HCT116 (cell line): Measurements from ENCODE around the gene APOBEC3B.

Source experiments
- CEBPB ChIP-seq: IDR thresholded peaks from 2 replicates; pipeline ENCODE4 v1.6.1; 2012; ENCODE audit warnings: low read depth
- EZH2 ChIP-seq: fragments of 200-600 bp; sonication (generic); IDR thresholded peaks from 2 replicates; pipeline ENCODE4 v1.6.1; 2017; ENCODE audit warnings: antibody characterized with exemption, mixed run types
- JUND ChIP-seq: IDR thresholded peaks from 2 replicates; pipeline ENCODE4 v1.6.1; 2012
- POLR2A ChIP-seq: IDR thresholded peaks from 2 replicates; pipeline ENCODE4 v1.7.0; 2011; ENCODE audit warnings: borderline replicate concordance; ENCODE audit not compliant: insufficient read depth, insufficient read length; ENCODE audit errors: extremely low read depth
- POLR2AphosphoS5 ChIP-seq: IDR thresholded peaks from 2 replicates; pipeline ENCODE4 v1.6.1; 2011; ENCODE audit warnings: mild to moderate bottlenecking, low read depth, low read length, moderate library complexity
- TF ChIP-seq, protein P1 (sequence below), 3 experiments: fragments of 200-600 bp in 1 of 3; sonication (generic) in 1 of 3; IDR thresholded peaks in 2 of 3; conservative IDR thresholded peaks in 1 of 3; 2 replicates each; pipeline ENCODE4 v1.5.1; 2012 to 2017; ENCODE audit warnings: low read depth in 2 of 3, low read length in 2 of 3, antibody characterized with exemption in 1 of 3, borderline replicate concordance in 1 of 3, control low read depth in 1 of 3, mild to moderate bottlenecking in 1 of 3, mixed read lengths in 1 of 3, mixed run types in 1 of 3, moderate library complexity in 1 of 3; ENCODE audit not compliant: insufficient read depth in 1 of 3
- TF ChIP-seq, protein P2 (sequence below): IDR thresholded peaks from 2 replicates; pipeline ENCODE4 v1.6.1; 2012

DNA sequence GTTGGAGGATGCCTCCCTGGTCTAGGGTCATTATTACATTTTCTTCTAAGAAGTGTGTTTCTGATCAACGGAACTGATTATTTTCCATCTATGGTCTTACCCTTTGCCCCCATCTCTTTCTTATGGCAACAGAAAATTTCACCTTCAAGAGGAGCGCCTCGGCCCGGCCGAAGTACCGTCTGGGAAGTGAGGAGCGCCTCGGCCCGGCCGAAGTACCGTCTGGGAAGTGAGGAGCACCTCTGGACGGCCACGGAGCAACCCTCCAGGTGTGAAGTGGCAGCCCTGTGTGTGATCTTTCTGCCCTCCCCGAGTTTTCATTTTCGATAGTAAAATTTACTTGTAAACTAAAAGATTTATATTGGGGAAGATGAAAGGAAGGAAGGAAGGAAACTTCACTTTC lies 28.8 kb downstream of the APOBEC3B start:
- TF ChIP-seq POLR2AphosphoS5, result no peak
- TF ChIP-seq, protein P1, sequence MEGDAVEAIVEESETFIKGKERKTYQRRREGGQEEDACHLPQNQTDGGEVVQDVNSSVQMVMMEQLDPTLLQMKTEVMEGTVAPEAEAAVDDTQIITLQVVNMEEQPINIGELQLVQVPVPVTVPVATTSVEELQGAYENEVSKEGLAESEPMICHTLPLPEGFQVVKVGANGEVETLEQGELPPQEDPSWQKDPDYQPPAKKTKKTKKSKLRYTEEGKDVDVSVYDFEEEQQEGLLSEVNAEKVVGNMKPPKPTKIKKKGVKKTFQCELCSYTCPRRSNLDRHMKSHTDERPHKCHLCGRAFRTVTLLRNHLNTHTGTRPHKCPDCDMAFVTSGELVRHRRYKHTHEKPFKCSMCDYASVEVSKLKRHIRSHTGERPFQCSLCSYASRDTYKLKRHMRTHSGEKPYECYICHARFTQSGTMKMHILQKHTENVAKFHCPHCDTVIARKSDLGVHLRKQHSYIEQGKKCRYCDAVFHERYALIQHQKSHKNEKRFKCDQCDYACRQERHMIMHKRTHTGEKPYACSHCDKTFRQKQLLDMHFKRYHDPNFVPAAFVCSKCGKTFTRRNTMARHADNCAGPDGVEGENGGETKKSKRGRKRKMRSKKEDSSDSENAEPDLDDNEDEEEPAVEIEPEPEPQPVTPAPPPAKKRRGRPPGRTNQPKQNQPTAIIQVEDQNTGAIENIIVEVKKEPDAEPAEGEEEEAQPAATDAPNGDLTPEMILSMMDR (IDR thresholded peaks at IDR 0.05 in 2 of 3, conservative IDR thresholded peaks at IDR 0.05 in 1 of 3; ENCODE audit: borderline replicate concordance in 1 of 3, insufficient read depth in 1 of 3, low read depth in 2 of 3, low read length in 2 of 3), result no peak
- no peak for TF ChIP-seq JUND
- no peak for TF ChIP-seq POLR2A
- TF ChIP-seq, protein P2, sequence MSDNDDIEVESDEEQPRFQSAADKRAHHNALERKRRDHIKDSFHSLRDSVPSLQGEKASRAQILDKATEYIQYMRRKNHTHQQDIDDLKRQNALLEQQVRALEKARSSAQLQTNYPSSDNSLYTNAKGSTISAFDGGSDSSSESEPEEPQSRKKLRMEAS, result no peak
- TF ChIP-seq EZH2, result no peak
- TF ChIP-seq CEBPB, result no peak
